ENCODE measurements around the gene LYPD6. TPM values are rescaled to one million over a fixed set of nuclear protein-coding genes. Genes with fewer than 3 reads are reported as not detected.
A peak's percentile ranks its signal among the peaks of the same experiment; 100 is the strongest.

Gene LYPD6
- total RNA-seq, 1 experiment from 2014 or later, result 2.4 TPM

DNA sequence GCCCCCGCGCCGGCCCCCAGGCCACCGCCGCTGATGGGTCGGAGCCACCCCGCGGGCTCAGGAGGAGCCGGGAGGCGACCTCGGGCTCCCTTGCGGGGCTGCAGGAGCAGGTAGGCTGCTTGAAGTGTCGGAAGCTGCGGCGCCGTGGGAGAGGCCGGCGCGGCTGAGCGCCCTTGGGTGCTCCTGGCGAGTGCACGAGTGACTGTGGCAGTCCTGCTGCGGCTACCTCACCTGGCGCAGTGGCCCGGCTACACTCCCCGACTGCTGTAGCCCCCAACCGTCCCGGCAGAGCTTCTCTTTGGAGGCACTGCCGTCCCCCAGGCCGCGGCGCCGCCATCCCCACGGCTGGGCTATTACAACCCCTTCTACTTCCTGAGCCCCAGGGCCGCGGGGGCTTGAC lies 10.0 kb upstream of the LYPD6 start:
- Histone ChIP-seq H3K27ac (ENCODE audit: low read length) (no peak overlapping the region), H3K9me3 (ENCODE audit: low read length) (no peaks in the 10 kb centered on the region), H3K9ac (ENCODE audit: low read length) (no peak overlapping the region), H4K20me1 (ENCODE audit: low read length) (no peaks in the 10 kb centered on the region), H3K4me1 (ENCODE audit: insufficient read depth, low read length) (no peaks in the 10 kb centered on the region), H3K4me3 (ENCODE audit: low read length) (no peak overlapping the region), H3K36me3 (ENCODE audit: low read depth, low read length) (no peaks in the 10 kb centered on the region), H2AFZ (ENCODE audit: low read length) (no peak overlapping the region), H3K9me2 (replicated peaks; ENCODE audit: low read length) (no peaks in the 10 kb centered on the region), H3K79me2 (ENCODE audit: low read length) (no peaks in the 10 kb centered on the region), H3K27me3 (ENCODE audit: low read length) (peaks cover 5% of the 10 kb centered on the region; the same call in 1 of the 2 replicates), H3K4me2 (ENCODE audit: low read length) (no peak overlapping the region), H3F3A (ENCODE audit: low read length, unreplicated experiment) (no peaks in the 10 kb centered on the region)
- ChIA-PET POLR2A (ENCODE audit: unreplicated experiment) (no interaction called here), CTCF (no interaction called here)
- no TSS peak for BruUV-seq (replicated peaks)
- DNase-seq (no peak), ATAC-seq (no peak)
- TF ChIP-seq CTCF (conservative IDR thresholded peaks at IDR 0.05; ENCODE audit: low read depth, low read length) (no peak), EZH2 (IDR thresholded peaks at IDR 0.05; ENCODE audit: low read length, unreplicated experiment) (no peak), EZH2phosphoT487 (IDR thresholded peaks at IDR 0.05; ENCODE audit: borderline replicate concordance, low read length) (no peak)
- intact Hi-C loops (cut with micrococcal nuclease), result no loop called here

GRCh38 chr2:149329068-149329467 lies 1.3 kb upstream of the LYPD6 start:
- intact Hi-C loops (cut with micrococcal nuclease), result no loop called here
- no peak for ATAC-seq
- peak overlapping the region; percentile 98 for H3K4me2 ChIP-seq (ENCODE audit: low read length)

More at GRCh38 chr2:149329068-149329467, 1.3 kb upstream of the LYPD6 start:
- H3K9me3 ChIP-seq (ENCODE audit: low read length), result no peaks in the 10 kb centered on the region
- H2AFZ ChIP-seq (ENCODE audit: low read length), result peak overlapping the region; percentile 100
- H3K4me3 ChIP-seq (ENCODE audit: low read length), result peak overlapping the region; percentile 92
- H3K9me2 ChIP-seq (replicated peaks; ENCODE audit: low read length), result no peaks in the 10 kb centered on the region
- peak; percentile 14 for DNase-seq
- no peaks in the 10 kb centered on the region for H3F3A ChIP-seq (ENCODE audit: low read length, unreplicated experiment)
- no peaks in the 10 kb centered on the region for H3K27me3 ChIP-seq (ENCODE audit: low read length)
- TF ChIP-seq EZH2 (IDR thresholded peaks at IDR 0.05; ENCODE audit: low read length, unreplicated experiment) (no peak), CTCF (conservative IDR thresholded peaks at IDR 0.05; ENCODE audit: low read depth, low read length) (peak; percentile 61)
- no peaks in the 10 kb centered on the region for H3K79me2 ChIP-seq (ENCODE audit: low read length)
- ChIA-PET CTCF (no interaction called here), POLR2A (ENCODE audit: unreplicated experiment) (no interaction called here)
- no peak overlapping the region for H3K27ac ChIP-seq (ENCODE audit: low read length)
- H3K9ac ChIP-seq (ENCODE audit: low read length), result no peak overlapping the region
- no peaks in the 10 kb centered on the region for H4K20me1 ChIP-seq (ENCODE audit: low read length)
- peaks cover 8% of the 10 kb centered on the region; the same call in 1 of the 2 replicates for H3K4me1 ChIP-seq (ENCODE audit: insufficient read depth, low read length)
- no TSS peak for BruUV-seq (replicated peaks)
- H3K36me3 ChIP-seq (ENCODE audit: low read depth, low read length), result no peaks in the 10 kb centered on the region
